A549 (cell line): ENCODE results near the gene CNNM2. TPM values are rescaled to one million over a fixed set of nuclear protein-coding genes. Genes with fewer than 3 reads are reported as not detected.

Experiments used
- ATAC-seq, 2 experiments: fragments of 200-7000 bp in 1 of 2; fragments of >200 bp in 1 of 2; cut with Nextera tagmentation in 1 of 2; cut with Tn5 transposase in 1 of 2; 3 replicates each; pipeline versions ENCODE4 v1.8.0 to v1.9.1; 2018 to 2020; ENCODE audit warnings: mild to moderate bottlenecking in 1 of 2, moderate library complexity in 1 of 2
- CTCF ChIA-PET: fragments of 300-600 bp; sonication (Branson Sonifier 250); formaldehyde crosslinking; extraction: SDS; loops from one replicate; lab custom pipeline; 2021; ENCODE audit warnings: antibody characterized with exemption, inconsistent platforms; lab: Yijun Ruan, JAX
- POLR2A ChIA-PET: fragments of 350-600 bp; formaldehyde crosslinking; extraction: SDS; loops from one replicate; lab custom pipeline; 2021; ENCODE audit warnings: antibody characterized with exemption, inconsistent platforms; lab: Yijun Ruan, JAX
- DNase-seq, 2 experiments: peaks; one replicate each; pipeline versions ENCODE4 v3.0.0 to v3.0.0-alpha.2; 2011 to 2016; ENCODE audit warnings: low read depth in 1 of 2, low spot score in 1 of 2
- FAIRE-seq: peaks from 2 replicates; lab custom pipeline; 2011; peaks lifted over from hg19 to GRCh38; lab: Jason Lieb, UNC
- H3K27ac ChIP-seq, 2 experiments: fragments of >200 bp; sonication (Bioruptor Twin); formaldehyde crosslinking; 3 replicates each; pipeline ENCODE4 v1.5.1; 2016 to 2017
- H3K4me1 ChIP-seq: fragments of >200 bp; sonication (Bioruptor Twin); formaldehyde crosslinking; 3 replicates; pipeline ENCODE4 v1.6.1; 2016
- H3K4me2 ChIP-seq: fragments of >200 bp; sonication (Bioruptor Twin); formaldehyde crosslinking; 3 replicates; pipeline ENCODE4 v1.6.1; 2016
- H3K4me3 ChIP-seq: fragments of >200 bp; sonication (Bioruptor Twin); formaldehyde crosslinking; 3 replicates; pipeline ENCODE4 v1.5.1; 2016
- H3K9me3 ChIP-seq: fragments of >200 bp; sonication (Bioruptor Twin); formaldehyde crosslinking; 3 replicates; pipeline ENCODE4 v1.6.1; 2016
- BHLHE40 ChIP-seq: IDR thresholded peaks from 2 replicates; pipeline ENCODE4 v1.6.1; 2012; ENCODE audit warnings: low read depth, low read length, inconsistent platforms
- CEBPB ChIP-seq, 2 experiments: fragments of >200 bp in 1 of 2; sonication (Bioruptor Twin) in 1 of 2; formaldehyde crosslinking in 1 of 2; IDR thresholded peaks; 2 replicates each; pipeline ENCODE4 v1.6.1; 2012 to 2016
- FOSB ChIP-seq: fragments of 250-450 bp; sonication (Bioruptor Pico); IDR thresholded peaks from 2 replicates; pipeline ENCODE4 v1.5.0; 2020; ENCODE audit warnings: mild to moderate bottlenecking, moderate library complexity
- GATA3 ChIP-seq: IDR thresholded peaks from 2 replicates; pipeline ENCODE4 v1.6.1; 2012; ENCODE audit warnings: borderline replicate concordance
- HDAC2 ChIP-seq: fragments of 200-600 bp; sonication (generic); IDR thresholded peaks from 2 replicates; pipeline ENCODE4 v1.6.1; 2016
- HMGXB4 ChIP-seq: fragments of 250-450 bp; sonication (Bioruptor Pico); IDR thresholded peaks from 2 replicates; pipeline ENCODE4 v1.5.0; 2021; ENCODE audit warnings: mild to moderate bottlenecking, moderate library complexity, borderline replicate concordance
- JUNB ChIP-seq: fragments of >200 bp; sonication (Bioruptor Twin); formaldehyde crosslinking; IDR thresholded peaks from 2 replicates; pipeline ENCODE4 v1.6.1; 2016
- MAFK ChIP-seq: fragments of 450-650 bp; IDR thresholded peaks from 2 replicates; pipeline ENCODE4 v1.6.1; 2014; ENCODE audit not compliant: partially characterized antibody
- MAX ChIP-seq: IDR thresholded peaks from 2 replicates; pipeline ENCODE4 v1.6.1; 2012
- NFE2L2 ChIP-seq: fragments of 150-350 bp; conservative IDR thresholded peaks from 2 replicates; pipeline ENCODE4 v1.6.1; 2014; ENCODE audit warnings: low read length
- PHF8 ChIP-seq: fragments of 200-600 bp; sonication (generic); IDR thresholded peaks from 2 replicates; pipeline ENCODE4 v1.6.1; 2016; ENCODE audit warnings: low read depth, mild to moderate bottlenecking, antibody characterized with exemption, moderate library complexity, borderline replicate concordance
- POLR2AphosphoS2 ChIP-seq: conservative IDR thresholded peaks from 2 replicates; pipeline ENCODE4 v1.6.1; 2012; ENCODE audit warnings: low read length, improper control_type of control experiment, inconsistent platforms
- RCOR1 ChIP-seq: fragments of 150-350 bp; IDR thresholded peaks from 2 replicates; pipeline ENCODE4 v1.6.1; 2014; ENCODE audit warnings: antibody characterized with exemption, low read length, low read depth
- SREBF2 ChIP-seq: fragments of 450-650 bp; IDR thresholded peaks from 2 replicates; pipeline ENCODE4 v1.6.1; 2014; ENCODE audit warnings: mild to moderate bottlenecking, moderate library complexity
- ZC3H11A ChIP-seq: fragments of 450-650 bp; IDR thresholded peaks from 2 replicates; pipeline ENCODE4 v1.6.1; 2014; ENCODE audit warnings: antibody characterized with exemption, mild to moderate bottlenecking
- ZFP36 ChIP-seq: fragments of 450-650 bp; IDR thresholded peaks from 2 replicates; pipeline ENCODE4 v1.6.1; 2014; ENCODE audit warnings: borderline replicate concordance; ENCODE audit not compliant: partially characterized antibody
- ZSCAN20 ChIP-seq: fragments of 250-450 bp; sonication (Bioruptor Pico); IDR thresholded peaks from 2 replicates; pipeline ENCODE4 v1.8.0; 2022; ENCODE audit warnings: mild to moderate bottlenecking, moderate library complexity
- WGBS: methylation state at CpG from one replicate; pipeline ENCODE4 v1.1.6; 2017; ENCODE audit errors: missing lambda C conversion rate; 5-methylcytosine and 5-hydroxymethylcytosine counted together
- polyA plus RNA-seq, 4 experiments: library from polyadenylated mRNA; depleted of rRNA in 3 of 4; stranded (reverse); fragments of >200 nt; fragmentation: RNase III in 1 of 4; extraction: RNeasy Plus Mini Kit Qiagen cat#74134 plus additional on column Dnase treatment in 1 of 4; gene quantifications; 2 replicates in 3 of 4; 3 replicates in 1 of 4; pipeline ENCODE4 v1.2.3, GENCODE V29; 2011 to 2017
- TF ChIP-seq, protein P1 (sequence below): IDR thresholded peaks from 2 replicates; pipeline ENCODE4 v1.6.1; 2012
- TF ChIP-seq, protein P2 (sequence below): fragments of >200 bp; sonication (Bioruptor Twin); formaldehyde crosslinking; IDR thresholded peaks from 3 replicates; pipeline ENCODE4 v1.6.1; 2016
- TF ChIP-seq, protein P3 (sequence below): fragments of >200 bp; sonication (Bioruptor Twin); formaldehyde crosslinking; IDR thresholded peaks from 3 replicates; pipeline ENCODE4 v1.5.1; 2016
- TF ChIP-seq, protein P4 (sequence below): fragments of 450-650 bp; IDR thresholded peaks from 2 replicates; pipeline ENCODE4 v1.6.1; 2014; ENCODE audit warnings: antibody characterized with exemption

CNNM2 gene
- polyA plus RNA-seq, 2 of the 4 experiments (the other 2 are of a cell fraction): 6.4 to 6.9 TPM

DNA sequence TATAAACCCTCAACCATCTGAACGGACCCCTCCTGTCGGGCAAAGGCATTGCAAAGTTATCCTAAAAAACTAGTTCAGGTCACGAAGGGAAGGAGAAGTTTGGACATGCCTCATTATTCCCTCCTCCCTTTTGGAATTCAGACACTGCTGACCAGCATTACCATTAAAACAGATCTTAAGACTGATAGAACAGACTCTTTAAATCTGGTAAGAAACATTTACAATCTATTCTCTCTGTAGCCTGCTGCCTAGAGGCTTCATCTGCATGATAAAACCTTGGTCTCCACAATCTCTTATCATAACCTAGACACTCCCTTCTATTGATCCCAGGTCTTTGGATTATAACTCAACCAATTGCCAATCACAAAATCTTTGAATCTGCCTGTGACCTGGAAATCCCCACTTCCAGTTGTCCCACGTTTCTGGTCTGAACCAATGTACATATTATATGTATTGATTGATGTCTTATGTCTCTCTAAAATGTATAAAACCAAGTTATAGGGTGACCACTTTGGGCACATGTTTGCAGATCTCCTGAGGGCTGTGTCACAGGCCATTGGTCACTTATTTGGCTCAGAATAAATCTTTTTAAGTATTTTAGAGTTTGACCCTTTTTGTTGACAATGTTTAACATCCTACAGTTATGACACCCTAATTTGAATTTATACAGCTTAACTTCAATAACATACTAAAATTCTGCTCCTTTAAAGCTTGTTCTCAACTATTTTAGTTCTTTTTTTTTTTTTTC, 23.5 kb upstream of the CNNM2 start:
- 77% methylated on average over 4 of the region's 4 CpGs for WGBS
- CTCF ChIA-PET: interaction anchor here (0.6 to 12.1 kb wide), 3 partner anchors 22 to 591 kb away, joined by 3 to 242 read pairs (median 3); partner anchors contain the start of gene CYP17A1
- POLR2A ChIA-PET: no interaction called here

DNA sequence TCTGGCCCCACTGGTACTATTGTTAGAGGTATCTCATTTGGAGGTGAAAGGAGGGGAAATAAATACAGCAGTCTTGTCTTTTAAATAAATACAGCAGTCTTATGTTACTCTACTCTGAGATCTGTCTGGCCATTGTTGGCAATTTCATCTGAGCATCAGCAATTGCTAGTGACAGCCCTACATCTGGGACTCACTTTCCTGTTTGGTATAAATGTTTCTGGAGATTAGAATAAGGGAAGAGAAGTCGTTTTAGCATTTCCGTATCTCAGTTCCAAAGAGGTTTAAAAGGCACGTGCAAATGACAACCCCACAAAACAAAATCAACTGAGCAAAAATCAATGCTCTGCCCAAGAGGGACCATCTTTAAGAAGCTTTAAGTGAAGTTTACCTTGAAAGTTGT, 18.1 kb upstream of the CNNM2 start:
- Histone ChIP-seq H3K4me1 (no peaks in the 10 kb centered on the region), H3K27ac (no peak overlapping the region), H3K4me3 (no peak overlapping the region), H3K9me3 (no peaks in the 10 kb centered on the region), H3K4me2 (no peak overlapping the region)
- ChIA-PET CTCF (interaction anchor here (1.0 to 12.1 kb wide), 11 partner anchors 9 to 172 kb away, joined by 3 to 242 read pairs (median 7); partner anchors contain the start of genes CNNM2 and CYP17A1), POLR2A (no interaction called here)
- WGBS: 77% methylated on average over 3 of the region's 3 CpGs
- FAIRE-seq (no peak), DNase-seq (no peak), ATAC-seq (no peak)
- TF ChIP-seq ZC3H11A (no peak), FOSB (CRISPR knock-in tag) (no peak), ZFP36 (no peak), RCOR1 (no peak), POLR2AphosphoS2 (no peak), CEBPB (IDR thresholded peaks at IDR 0.05) (no peak), BHLHE40 (no peak), MAFK (no peak), HMGXB4 (CRISPR knock-in tag) (no peak), GATA3 (no peak), NFE2L2 (no peak), SREBF2 (no peak), ZSCAN20 (CRISPR knock-in tag) (no peak)
- TF ChIP-seq, protein P1, sequence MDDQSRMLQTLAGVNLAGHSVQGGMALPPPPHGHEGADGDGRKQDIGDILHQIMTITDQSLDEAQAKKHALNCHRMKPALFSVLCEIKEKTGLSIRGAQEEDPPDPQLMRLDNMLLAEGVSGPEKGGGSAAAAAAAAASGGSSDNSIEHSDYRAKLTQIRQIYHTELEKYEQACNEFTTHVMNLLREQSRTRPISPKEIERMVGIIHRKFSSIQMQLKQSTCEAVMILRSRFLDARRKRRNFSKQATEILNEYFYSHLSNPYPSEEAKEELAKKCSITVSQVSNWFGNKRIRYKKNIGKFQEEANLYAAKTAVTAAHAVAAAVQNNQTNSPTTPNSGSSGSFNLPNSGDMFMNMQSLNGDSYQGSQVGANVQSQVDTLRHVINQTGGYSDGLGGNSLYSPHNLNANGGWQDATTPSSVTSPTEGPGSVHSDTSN: no peak
- TF ChIP-seq, protein P2, sequence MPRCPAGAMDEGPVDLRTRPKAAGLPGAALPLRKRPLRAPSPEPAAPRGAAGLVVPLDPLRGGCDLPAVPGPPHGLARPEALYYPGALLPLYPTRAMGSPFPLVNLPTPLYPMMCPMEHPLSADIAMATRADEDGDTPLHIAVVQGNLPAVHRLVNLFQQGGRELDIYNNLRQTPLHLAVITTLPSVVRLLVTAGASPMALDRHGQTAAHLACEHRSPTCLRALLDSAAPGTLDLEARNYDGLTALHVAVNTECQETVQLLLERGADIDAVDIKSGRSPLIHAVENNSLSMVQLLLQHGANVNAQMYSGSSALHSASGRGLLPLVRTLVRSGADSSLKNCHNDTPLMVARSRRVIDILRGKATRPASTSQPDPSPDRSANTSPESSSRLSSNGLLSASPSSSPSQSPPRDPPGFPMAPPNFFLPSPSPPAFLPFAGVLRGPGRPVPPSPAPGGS: no peak

More for the DNA sequence above, 23.5 kb upstream of the CNNM2 start:
- H3K4me3 ChIP-seq: no peak overlapping the region
- no peak for TF ChIP-seq GATA3
- TF ChIP-seq, protein P1: no peak
- TF ChIP-seq MAX: no peak
- no peak for TF ChIP-seq HDAC2
- TF ChIP-seq, protein P3, sequence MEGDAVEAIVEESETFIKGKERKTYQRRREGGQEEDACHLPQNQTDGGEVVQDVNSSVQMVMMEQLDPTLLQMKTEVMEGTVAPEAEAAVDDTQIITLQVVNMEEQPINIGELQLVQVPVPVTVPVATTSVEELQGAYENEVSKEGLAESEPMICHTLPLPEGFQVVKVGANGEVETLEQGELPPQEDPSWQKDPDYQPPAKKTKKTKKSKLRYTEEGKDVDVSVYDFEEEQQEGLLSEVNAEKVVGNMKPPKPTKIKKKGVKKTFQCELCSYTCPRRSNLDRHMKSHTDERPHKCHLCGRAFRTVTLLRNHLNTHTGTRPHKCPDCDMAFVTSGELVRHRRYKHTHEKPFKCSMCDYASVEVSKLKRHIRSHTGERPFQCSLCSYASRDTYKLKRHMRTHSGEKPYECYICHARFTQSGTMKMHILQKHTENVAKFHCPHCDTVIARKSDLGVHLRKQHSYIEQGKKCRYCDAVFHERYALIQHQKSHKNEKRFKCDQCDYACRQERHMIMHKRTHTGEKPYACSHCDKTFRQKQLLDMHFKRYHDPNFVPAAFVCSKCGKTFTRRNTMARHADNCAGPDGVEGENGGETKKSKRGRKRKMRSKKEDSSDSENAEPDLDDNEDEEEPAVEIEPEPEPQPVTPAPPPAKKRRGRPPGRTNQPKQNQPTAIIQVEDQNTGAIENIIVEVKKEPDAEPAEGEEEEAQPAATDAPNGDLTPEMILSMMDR: no peak
- no peak for TF ChIP-seq BHLHE40
- TF ChIP-seq, protein P4, sequence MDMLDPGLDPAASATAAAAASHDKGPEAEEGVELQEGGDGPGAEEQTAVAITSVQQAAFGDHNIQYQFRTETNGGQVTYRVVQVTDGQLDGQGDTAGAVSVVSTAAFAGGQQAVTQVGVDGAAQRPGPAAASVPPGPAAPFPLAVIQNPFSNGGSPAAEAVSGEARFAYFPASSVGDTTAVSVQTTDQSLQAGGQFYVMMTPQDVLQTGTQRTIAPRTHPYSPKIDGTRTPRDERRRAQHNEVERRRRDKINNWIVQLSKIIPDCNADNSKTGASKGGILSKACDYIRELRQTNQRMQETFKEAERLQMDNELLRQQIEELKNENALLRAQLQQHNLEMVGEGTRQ: no peak
- no peak for TF ChIP-seq PHF8
- TF ChIP-seq JUNB: no peak
- no peak overlapping the region for H3K4me2 ChIP-seq
- H3K9me3 ChIP-seq: no peaks in the 10 kb centered on the region
- ATAC-seq: no peak
- H3K27ac ChIP-seq: no peak overlapping the region
- no peaks in the 10 kb centered on the region for H3K4me1 ChIP-seq
- DNase-seq: no peak
- no peak for FAIRE-seq
